HepG2 (cell line): ENCODE measurements around the gene FLAD1. TPM values are rescaled to one million over a fixed set of nuclear protein-coding genes. Genes with fewer than 3 reads are reported as not detected.

Source experiments
- BORCS8-MEF2B ChIP-seq: sonication (generic); formaldehyde crosslinking; IDR thresholded peaks from 2 replicates; pipeline ENCODE4 v1.8.0; 2022; ENCODE audit warnings: mild to moderate bottlenecking, missing genetic modification reagents
- CAMTA2 ChIP-seq: sonication (generic); formaldehyde crosslinking; IDR thresholded peaks from 2 replicates; pipeline ENCODE4 v1.4.0; 2020; ENCODE audit warnings: mild to moderate bottlenecking, missing genetic modification reagents, borderline replicate concordance
- ERF ChIP-seq: IDR thresholded peaks from 2 replicates; pipeline ENCODE4 v1.6.1; 2018; ENCODE audit warnings: missing biosample characterization, missing genetic modification reagents
- GABPB1 ChIP-seq: IDR thresholded peaks from 2 replicates; pipeline ENCODE4 v1.6.1; 2016; ENCODE audit warnings: mild to moderate bottlenecking, missing genetic modification reagents, moderate library complexity, missing compliant biosample characterization
- KAT7 ChIP-seq: IDR thresholded peaks from 2 replicates; pipeline ENCODE4 v1.6.1; 2018; ENCODE audit warnings: borderline replicate concordance, missing compliant biosample characterization
- KAT8 ChIP-seq: IDR thresholded peaks from 2 replicates; pipeline ENCODE4 v1.6.1; 2016; ENCODE audit warnings: missing genetic modification reagents, missing compliant biosample characterization
- MED13 ChIP-seq: sonication (generic); formaldehyde crosslinking; IDR thresholded peaks from 2 replicates; pipeline ENCODE4 v1.5.0; 2020; ENCODE audit warnings: missing genetic modification reagents
- NCOA2 ChIP-seq: sonication (generic); formaldehyde crosslinking; IDR thresholded peaks from 2 replicates; pipeline ENCODE4 v1.8.0; 2022; ENCODE audit warnings: inconsistent platforms
- PITX1 ChIP-seq: sonication (generic); formaldehyde crosslinking; IDR thresholded peaks from 2 replicates; pipeline ENCODE4 v1.5.1; 2020; ENCODE audit warnings: mild to moderate bottlenecking, missing genetic modification reagents
- PRDM15 ChIP-seq: sonication (generic); formaldehyde crosslinking; IDR thresholded peaks from 2 replicates; pipeline ENCODE4 v1.4.0; 2020; ENCODE audit warnings: missing genetic modification reagents
- SOX5 ChIP-seq: IDR thresholded peaks from 2 replicates; pipeline ENCODE4 v1.6.1; 2016; ENCODE audit warnings: borderline replicate concordance
- SP5 ChIP-seq: IDR thresholded peaks from 2 replicates; pipeline ENCODE4 v1.6.1; 2016; ENCODE audit warnings: low read depth, borderline replicate concordance
- ZBTB38 ChIP-seq: sonication (generic); formaldehyde crosslinking; IDR thresholded peaks from 2 replicates; pipeline ENCODE4 v1.5.1; 2020; ENCODE audit warnings: mild to moderate bottlenecking, missing genetic modification reagents
- ZBTB42 ChIP-seq: sonication (generic); formaldehyde crosslinking; IDR thresholded peaks from 2 replicates; pipeline ENCODE4 v1.5.0; 2020; ENCODE audit warnings: mild to moderate bottlenecking, missing genetic modification reagents
- ZNF281 ChIP-seq: sonication (generic); formaldehyde crosslinking; IDR thresholded peaks from 2 replicates; pipeline ENCODE4 v1.4.0; 2020; ENCODE audit warnings: missing genetic modification reagents, borderline replicate concordance
- ZNF546 ChIP-seq: sonication (generic); formaldehyde crosslinking; conservative IDR thresholded peaks from 2 replicates; pipeline ENCODE4 v1.8.1; 2023; ENCODE audit warnings: mild to moderate bottlenecking, missing genetic modification reagents
- ZNF646 ChIP-seq: sonication (generic); formaldehyde crosslinking; IDR thresholded peaks from 2 replicates; pipeline ENCODE4 v1.9.0; 2021; ENCODE audit warnings: mild to moderate bottlenecking, missing genetic modification reagents
- ZNF720 ChIP-seq: sonication (generic); formaldehyde crosslinking; IDR thresholded peaks from 2 replicates; pipeline ENCODE4 v1.4.0; 2020; ENCODE audit warnings: missing genetic modification reagents
- polyA plus RNA-seq, 8 experiments: library from polyadenylated mRNA; depleted of rRNA in 3 of 8; stranded (reverse) in 7 of 8; unstranded in 1 of 8; fragments of >200 nt; fragmentation: Illumina TruSeq in 4 of 8; extraction: Trizol in 4 of 8; gene quantifications; 2 replicates each; pipeline versions ENCODE4 v1.2.1 to v1.2.3, GENCODE V29; 2011 to 2016; ENCODE audit warnings: low read depth in 4 of 8, missing spikeins in 1 of 8, mixed read lengths in 1 of 8; ENCODE audit not compliant: insufficient read depth in 1 of 8
- total RNA-seq, 5 experiments: library from RNA; depleted of rRNA; stranded (reverse); fragments of >200 nt; fragmentation: Illumina TruSeq; extraction: Trizol; gene quantifications; 2 replicates each; pipeline ENCODE4 v1.2.3, GENCODE V29; 2016; ENCODE audit warnings: low read depth in 1 of 5

FLAD1 gene
- total and polyA plus RNA-seq, 2 of the 13 experiments (the other 11 are each of a cell fraction or from before 2014, with no cell fraction given): 25.9 to 32.8 TPM

DNA sequence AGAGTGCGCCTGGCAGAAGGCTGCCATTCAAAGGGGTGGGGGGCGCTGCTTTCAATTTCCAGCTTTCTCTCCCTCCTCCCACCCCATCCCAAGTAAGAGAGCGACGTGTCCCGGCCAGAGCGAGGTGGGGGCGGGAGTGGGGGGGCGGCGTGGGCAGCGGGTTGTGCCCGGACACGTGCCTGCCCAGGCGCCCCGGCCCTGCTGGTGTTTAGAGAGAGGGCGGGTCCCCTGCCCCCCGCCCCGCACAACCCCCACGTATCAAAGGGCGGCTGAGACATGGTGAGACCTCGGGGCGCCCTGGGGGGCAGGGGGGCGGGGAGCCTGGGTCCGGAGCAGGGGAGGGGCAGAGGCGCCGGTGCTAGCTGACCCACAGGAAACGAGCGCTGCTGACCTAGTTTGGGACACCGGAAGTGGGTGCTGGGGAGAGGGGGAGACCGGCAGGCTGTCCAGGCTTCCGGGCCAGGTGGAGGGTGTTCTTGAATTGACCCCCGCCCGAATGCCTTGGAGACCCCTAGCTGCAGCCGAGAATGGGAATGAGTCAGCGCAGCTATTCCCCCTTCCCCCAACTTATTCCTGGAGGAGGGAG, 20.7 kb downstream of the FLAD1 start (continued):
- TF ChIP-seq CAMTA2: no peak
- TF ChIP-seq ZNF281 (CRISPR knock-in tag): peak; percentile 65; the same call in 1 of the 2 replicates
- peak; percentile 88 for TF ChIP-seq GABPB1 (CRISPR knock-in tag)
- TF ChIP-seq PITX1 (CRISPR knock-in tag): peak; percentile 40; the same call in 1 of the 2 replicates
- TF ChIP-seq ZBTB42 (CRISPR knock-in tag): no peak
- no peak; the same call in 1 of the 2 replicates for TF ChIP-seq SOX5
- 0 out of 2 replicates have a peak, but pooled peaks have one; percentile 12 for TF ChIP-seq ERF
- 0 out of 2 replicates have a peak, but pooled peaks have one; percentile 26 for TF ChIP-seq ZBTB38
- TF ChIP-seq KAT7 (CRISPR knock-in tag): no peak
- no peak for TF ChIP-seq ZNF546
- TF ChIP-seq MED13 (CRISPR knock-in tag): 0 out of 2 replicates have a peak, but pooled peaks have one; percentile 29
- no peak for TF ChIP-seq NCOA2 (CRISPR knock-in tag)
- peak; percentile 80 for TF ChIP-seq SP5 (CRISPR knock-in tag)
- 0 out of 2 replicates have a peak, but pooled peaks have one; percentile 31 for TF ChIP-seq KAT8 (CRISPR knock-in tag)
- no peak for TF ChIP-seq ZNF646 (CRISPR knock-in tag)
- no peak for TF ChIP-seq ZNF720
- TF ChIP-seq PRDM15 (CRISPR knock-in tag): no peak
- peak; percentile 25; the same call in 1 of the 2 replicates for TF ChIP-seq BORCS8-MEF2B (CRISPR knock-in tag)
